ENCODE results near the gene IRS2.

GRCh38 chr13:109776575-109776974 is 9.8 kb downstream of the IRS2 start:
- TF ChIP-seq CTCF (IDR thresholded peaks at IDR 0.05; ENCODE audit: insufficient read depth, low read length, poor library complexity, severe bottlenecking) (no peak), EZH2phosphoT487 (conservative IDR thresholded peaks at IDR 0.05; ENCODE audit: low read length) (no peak)
